ENCODE measurements around the gene FAM78A. TPM values are rescaled to one million over a fixed set of nuclear protein-coding genes. Genes with fewer than 3 reads are reported as not detected.

FAM78A gene
- total and polyA plus RNA-seq, 2 of the 8 experiments (the other 6 are each of a cell fraction or from before 2014, with no cell fraction given): 3.1 TPM

- no peak for TF ChIP-seq EGR1 (IDR thresholded peaks at IDR 0.05; ENCODE audit: borderline replicate concordance, low read depth, low read length)
- TF ChIP-seq BCL11A (IDR thresholded peaks at IDR 0.05; ENCODE audit: low read depth in 2 of 2, low read length in 2 of 2): no peak
- TF ChIP-seq YY1 (IDR thresholded peaks at IDR 0.05; ENCODE audit: low read depth, low read length): no peak
- TF ChIP-seq NANOG (IDR thresholded peaks at IDR 0.05; ENCODE audit: insufficient read depth, low read depth, low read length, poor library complexity, severe bottlenecking): no peak
- peaks cover 0 to 3% of the 10 kb centered on the region in 2 experiments for H4K20me1 ChIP-seq (replicated peaks in 1 of 2; ENCODE audit: control insufficient read depth in 1 of 2, insufficient read depth in 2 of 2, low read length in 2 of 2)
- H3K9me3 ChIP-seq (ENCODE audit: insufficient read depth in 2 of 2, low read depth in 1 of 2, low read length in 1 of 2): no peaks in the 10 kb centered on the region
- H2AK5ac ChIP-seq (ENCODE audit: low read depth, low read length): no peak overlapping the region
- no peaks in the 10 kb centered on the region for H3K79me1 ChIP-seq (ENCODE audit: low read depth, low read length)
- no peak for FAIRE-seq
- CTCF ChIA-PET (ENCODE audit: partially characterized antibody): interaction anchor here (0.5 to 1.4 kb wide), 5 partner anchors 10 to 132 kb away, joined by 3 to 5 read pairs (median 3); partner anchors contain the start of gene PLPP7
- H3K14ac ChIP-seq (ENCODE audit: insufficient read length): no peak overlapping the region
- H3K9ac ChIP-seq (replicated peaks in 1 of 4; ENCODE audit: extremely low read depth in 1 of 4, low read depth in 3 of 4, low read length in 3 of 4): no peak overlapping the region
- no peak overlapping the region for H2BK5ac ChIP-seq (ENCODE audit: low read depth, low read length)
- no peak overlapping the region for H3K4me2 ChIP-seq (ENCODE audit: insufficient read depth in 1 of 2, low read depth in 2 of 2, low read length in 2 of 2)
- H3K36me3 ChIP-seq (ENCODE audit: control insufficient read depth in 2 of 4, insufficient read depth in 4 of 4, low read length in 3 of 4): no peaks in the 10 kb centered on the region
- H3K4me3 ChIP-seq (ENCODE audit: extremely low read depth in 1 of 4, insufficient read depth in 2 of 4, low read depth in 3 of 4, low read length in 4 of 4): no peak overlapping the region
- H3K18ac ChIP-seq (ENCODE audit: extremely low read depth, low read length): no peak overlapping the region
- H4K5ac ChIP-seq (ENCODE audit: insufficient read length, low read depth, low read length): no peak overlapping the region
- H3K4me1 ChIP-seq (replicated peaks in 1 of 4; ENCODE audit: control insufficient read depth in 3 of 4, insufficient read depth in 4 of 4, low read length in 3 of 4): peaks cover 0 to 24% (median 7%) of the 10 kb centered on the region in 4 experiments; a peak in 5 of 7 replicates
- 86% methylated on average over 11 of the region's 11 CpGs; no CpG with 5 or more reads in 1 of the 2 experiments for WGBS, 2 experiments (ENCODE audit: extremely low coverage in 1 of 2, insufficient coverage in 1 of 2, insufficient read length in 1 of 2, insufficient replicate concordance in 2 of 2, low coverage in 1 of 2, low lambda C conversion rate in 2 of 2, missing lambda C conversion rate in 1 of 2)
- no peak overlapping the region for H2BK120ac ChIP-seq (replicated peaks; ENCODE audit: low read depth, low read length)
- no peak overlapping the region for H4K91ac ChIP-seq (replicated peaks; ENCODE audit: insufficient read length, low read length)
- H2BK20ac ChIP-seq (ENCODE audit: low read length): no peak overlapping the region
- H3K27ac ChIP-seq (ENCODE audit: low read depth, low read length): no peak overlapping the region
- no peak overlapping the region for H2BK15ac ChIP-seq (ENCODE audit: low read length)
- H3K79me2 ChIP-seq (ENCODE audit: control insufficient read depth in 1 of 2, insufficient read depth in 2 of 2, low read length in 2 of 2): no peaks in the 10 kb centered on the region
- POLR2A ChIA-PET (ENCODE audit: partially characterized antibody): interaction anchor here (0.5 to 1.2 kb wide), 2 partner anchors 20 to 1571 kb away, joined by 3 read pairs; no protein-coding TSS in a partner anchor
- DNase-seq (ENCODE audit: low read depth in 1 of 2, low spot score in 2 of 2): no peak
- H2BK12ac ChIP-seq (ENCODE audit: low read depth, low read length): no peak overlapping the region
- H3K56ac ChIP-seq (replicated peaks; ENCODE audit: insufficient read length, low read depth, low read length): no peak overlapping the region
- no peak overlapping the region for H2AFZ ChIP-seq (ENCODE audit: low read length)
- H3K4ac ChIP-seq (replicated peaks; ENCODE audit: insufficient read length, low read depth, low read length): no peak overlapping the region
- H3K23ac ChIP-seq (ENCODE audit: insufficient read length): no peak overlapping the region
- no peak overlapping the region for H4K8ac ChIP-seq (ENCODE audit: extremely low read depth, insufficient read depth, low read length)
- peaks cover 8% of the 10 kb centered on the region for H3K23me2 ChIP-seq (ENCODE audit: low read depth, low read length)
- peaks cover 2 to 37% (median 24%) of the 10 kb centered on the region in 4 experiments for H3K27me3 ChIP-seq (replicated peaks in 1 of 4; ENCODE audit: control insufficient read depth in 3 of 4, extremely low read depth in 1 of 4, insufficient read depth in 3 of 4, low read length in 3 of 4)
Measured at GRCh38 chr9:131279196-131279862, 3.0 kb upstream of the FAM78A start.

All from H1 (cell line).